GM12872 (cell line): ENCODE measurements around the gene SPTLC3.

Experiments
- TF ChIP-seq, protein P1 (sequence below): IDR thresholded peaks from 3 replicates; pipeline ENCODE4 v1.5.1; 2011; ENCODE audit warnings: low read depth, mild to moderate bottlenecking, low read length, moderate library complexity; ENCODE audit not compliant: insufficient read depth

Gene SPTLC3

DNA sequence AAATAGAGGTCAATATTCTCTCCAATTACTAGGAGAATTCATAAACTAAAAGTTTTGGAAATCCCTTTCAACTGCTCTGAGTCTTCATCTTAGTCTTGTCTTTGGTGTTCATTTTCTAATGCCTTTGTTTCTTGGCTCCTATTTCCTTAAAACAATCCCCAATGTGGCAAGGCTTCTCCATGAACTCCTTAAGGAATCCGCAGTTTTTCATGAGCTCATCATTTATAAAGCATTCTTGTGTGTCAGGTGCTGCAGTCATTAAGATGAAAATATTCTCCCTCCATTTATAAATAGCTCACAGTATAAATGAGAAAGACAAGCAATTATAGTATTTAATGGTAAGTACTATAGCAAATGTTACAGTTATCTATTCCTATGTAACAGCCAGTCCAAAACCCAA is 4.6 kb downstream of the SPTLC3 start:
- TF ChIP-seq, protein P1, sequence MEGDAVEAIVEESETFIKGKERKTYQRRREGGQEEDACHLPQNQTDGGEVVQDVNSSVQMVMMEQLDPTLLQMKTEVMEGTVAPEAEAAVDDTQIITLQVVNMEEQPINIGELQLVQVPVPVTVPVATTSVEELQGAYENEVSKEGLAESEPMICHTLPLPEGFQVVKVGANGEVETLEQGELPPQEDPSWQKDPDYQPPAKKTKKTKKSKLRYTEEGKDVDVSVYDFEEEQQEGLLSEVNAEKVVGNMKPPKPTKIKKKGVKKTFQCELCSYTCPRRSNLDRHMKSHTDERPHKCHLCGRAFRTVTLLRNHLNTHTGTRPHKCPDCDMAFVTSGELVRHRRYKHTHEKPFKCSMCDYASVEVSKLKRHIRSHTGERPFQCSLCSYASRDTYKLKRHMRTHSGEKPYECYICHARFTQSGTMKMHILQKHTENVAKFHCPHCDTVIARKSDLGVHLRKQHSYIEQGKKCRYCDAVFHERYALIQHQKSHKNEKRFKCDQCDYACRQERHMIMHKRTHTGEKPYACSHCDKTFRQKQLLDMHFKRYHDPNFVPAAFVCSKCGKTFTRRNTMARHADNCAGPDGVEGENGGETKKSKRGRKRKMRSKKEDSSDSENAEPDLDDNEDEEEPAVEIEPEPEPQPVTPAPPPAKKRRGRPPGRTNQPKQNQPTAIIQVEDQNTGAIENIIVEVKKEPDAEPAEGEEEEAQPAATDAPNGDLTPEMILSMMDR = no peak

DNA sequence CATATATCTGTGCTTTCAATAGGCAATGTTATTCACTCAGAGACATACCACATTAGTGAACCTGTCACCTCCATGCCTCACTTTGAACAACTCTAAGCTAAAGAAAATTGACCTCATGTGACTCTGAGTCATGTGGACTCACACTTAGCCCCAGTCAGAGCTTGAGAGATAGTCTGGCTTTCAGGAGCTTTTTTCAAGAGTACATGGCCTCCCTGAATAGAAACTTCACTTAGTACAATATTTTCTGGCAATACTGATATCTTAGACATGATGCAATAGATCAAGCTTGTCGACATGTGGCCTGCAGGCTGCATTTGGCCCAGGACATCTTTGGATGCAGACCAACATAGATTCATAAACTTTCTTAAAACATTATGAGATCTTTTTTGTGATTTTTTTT is 8.5 kb downstream of the SPTLC3 start:
- TF ChIP-seq, protein P1 = no peak

DNA sequence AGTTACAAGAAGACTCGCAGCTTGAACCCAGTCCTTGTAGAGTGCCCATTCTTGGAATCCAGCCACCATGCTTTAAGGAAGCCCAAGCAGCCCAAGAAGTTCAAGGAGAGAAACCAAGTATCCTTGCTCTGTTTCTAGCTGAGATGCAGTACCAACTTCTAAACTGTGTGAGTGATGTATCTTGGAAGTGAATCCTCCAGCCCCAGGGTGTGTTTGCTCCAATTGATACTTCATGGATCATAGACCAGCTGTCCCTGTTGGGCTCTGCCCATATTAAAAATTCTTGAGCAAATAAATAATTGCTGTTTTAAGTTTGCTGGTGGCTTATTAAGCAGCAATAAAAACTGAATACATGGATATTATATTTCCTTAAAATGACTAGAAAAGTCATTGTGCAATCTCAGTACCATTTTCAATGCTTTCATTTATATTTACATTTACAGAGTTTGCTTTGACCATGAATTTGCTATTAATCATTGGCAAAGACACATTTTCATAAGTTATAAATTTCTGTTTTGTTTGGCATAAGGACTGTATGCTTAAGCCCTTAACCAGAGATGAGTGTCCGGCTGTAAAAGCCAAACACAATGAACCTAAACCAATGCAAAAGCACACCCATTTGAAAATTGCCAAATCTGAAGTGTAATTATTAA is 9.2 kb downstream of the SPTLC3 start:
- TF ChIP-seq, protein P1 = no peak

DNA sequence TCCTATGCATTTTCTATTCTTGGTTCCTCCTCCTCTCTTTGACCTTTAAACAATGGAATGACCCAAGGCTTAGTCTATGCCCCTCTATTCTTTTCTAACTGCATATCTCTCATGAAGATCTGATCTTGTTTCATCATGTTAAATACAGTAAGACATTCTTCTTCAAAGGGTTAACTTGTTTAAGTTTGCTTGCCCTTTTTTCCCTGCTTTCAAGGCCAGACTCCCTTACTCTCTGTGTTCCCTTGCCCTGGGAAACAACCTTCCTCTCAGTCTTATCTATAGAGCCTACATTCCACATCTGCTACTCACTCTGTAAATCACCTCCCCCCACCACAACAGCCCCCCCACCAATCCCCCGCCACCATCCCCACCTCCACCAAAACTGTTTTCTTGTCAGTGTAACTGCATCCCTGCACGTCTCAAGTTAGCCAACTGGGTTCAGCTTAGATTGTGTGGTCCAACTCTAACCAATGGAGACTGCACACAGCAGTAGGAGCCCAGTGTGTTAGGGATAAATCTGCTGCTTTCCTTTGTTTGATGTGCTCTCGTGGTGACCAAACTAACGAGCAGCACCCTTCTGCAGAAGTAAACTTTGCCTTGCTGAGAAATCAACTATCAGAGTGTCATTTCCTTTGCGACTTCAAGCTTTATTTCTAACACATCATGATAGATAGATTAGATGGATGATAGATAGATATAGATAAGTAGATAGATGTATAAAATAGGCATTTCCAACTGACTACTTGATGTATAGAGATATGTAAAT is 12.6 kb downstream of the SPTLC3 start:
- TF ChIP-seq, protein P1 = no peak

DNA sequence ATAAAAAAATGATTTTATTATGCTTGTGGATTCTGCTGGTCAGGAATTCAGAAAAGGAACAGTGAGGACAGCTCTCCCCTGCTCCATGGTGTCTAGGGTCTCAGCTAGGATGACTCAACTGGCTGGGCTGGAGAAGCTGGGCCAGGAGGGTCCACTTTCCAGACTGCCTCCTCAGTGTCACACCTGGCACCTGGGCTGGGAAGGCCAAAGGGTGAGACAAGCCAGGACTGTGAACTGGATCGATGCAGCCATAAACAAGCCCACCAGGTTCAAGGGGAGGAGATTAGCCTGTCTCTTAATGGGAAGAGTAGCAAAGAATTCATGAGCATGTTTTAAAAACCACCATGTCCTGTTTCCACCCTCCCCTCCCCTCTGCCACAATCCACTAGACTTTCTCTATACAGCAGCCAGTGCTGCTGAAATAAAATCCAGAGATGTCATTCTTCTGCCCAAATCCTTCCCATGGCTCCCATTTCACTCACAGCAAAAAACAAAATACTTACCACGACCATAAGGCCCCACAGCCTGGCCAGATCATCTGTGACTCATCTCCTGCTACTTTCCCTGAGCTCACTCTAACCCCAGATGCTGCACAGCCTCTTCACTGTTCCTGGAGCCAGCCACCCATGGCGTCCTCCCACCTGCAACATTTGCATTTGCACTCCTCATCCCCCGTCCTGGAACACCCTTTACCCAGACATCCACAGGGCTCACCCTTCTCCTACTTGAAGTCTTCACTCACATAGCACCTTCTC is 13.8 kb downstream of the SPTLC3 start:
- TF ChIP-seq, protein P1 = no peak

DNA sequence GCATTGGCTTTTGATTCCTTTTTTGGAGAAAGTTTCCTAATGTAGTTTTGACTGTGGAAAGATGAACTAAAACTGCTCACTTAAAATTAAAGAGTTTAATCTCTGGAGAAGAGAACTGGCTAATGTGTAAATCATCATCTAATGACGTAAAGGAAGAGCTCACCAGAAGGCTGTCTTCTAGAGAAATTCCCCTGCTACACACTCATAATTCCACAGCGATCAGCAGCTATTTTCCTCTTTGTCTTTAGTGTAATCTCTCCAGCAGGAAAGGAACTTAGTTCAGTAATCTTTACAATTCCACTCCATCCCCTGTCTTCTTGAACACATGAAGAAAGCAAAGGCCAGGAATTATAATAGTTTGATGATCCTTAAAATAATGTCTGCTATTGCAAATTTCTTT is 15.8 kb downstream of the SPTLC3 start:
- TF ChIP-seq, protein P1 = no peak

DNA sequence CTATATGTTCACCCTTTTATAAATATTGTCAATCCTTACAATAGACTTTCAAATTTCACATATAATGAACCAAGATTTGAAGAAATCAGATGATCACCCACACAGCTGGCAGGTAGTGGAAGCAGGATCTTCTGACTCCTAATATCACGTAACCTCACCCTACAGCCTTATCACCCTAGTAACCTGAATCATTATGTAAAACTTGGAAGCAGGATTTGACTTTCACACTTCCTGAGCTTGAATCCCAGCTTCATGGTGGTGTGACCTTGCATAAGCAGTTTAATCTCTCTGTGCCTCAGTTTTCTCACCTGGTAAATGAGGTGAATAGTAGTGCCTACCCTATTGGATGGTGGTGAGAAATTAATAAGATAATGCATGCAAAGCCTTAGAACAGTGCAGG is 16.4 kb downstream of the SPTLC3 start:
- TF ChIP-seq, protein P1 = no peak
